HAP-1 (cell line): Measurements from ENCODE around the gene PTOV1.

Experiments used
- DNase-seq, 2 experiments: peaks; one replicate each; pipeline ENCODE4 v3.0.0-alpha.2; 2016 to 2020; ENCODE audit warnings: low spot score in 2 of 2
- H3K27me3 ChIP-seq: fragments of 250-450 bp; sonication (Bioruptor Pico); 2 replicates; pipeline ENCODE4 v1.5.1; 2020; ENCODE audit warnings: low read depth, mild to moderate bottlenecking, moderate library complexity
- H3K36me3 ChIP-seq: fragments of 250-450 bp; sonication (Bioruptor Pico); replicated peaks from 2 replicates; pipeline ENCODE4 v1.5.1; 2020; ENCODE audit warnings: mild to moderate bottlenecking
- H3K4me1 ChIP-seq: fragments of 250-450 bp; sonication (Bioruptor Pico); 2 replicates; pipeline ENCODE4 v1.5.1; 2020; ENCODE audit warnings: mild to moderate bottlenecking
- H3K4me3 ChIP-seq: fragments of 250-450 bp; sonication (Bioruptor Pico); 2 replicates; pipeline ENCODE4 v1.5.1; 2020; ENCODE audit warnings: mild to moderate bottlenecking, moderate library complexity
- H3K9me3 ChIP-seq: fragments of 250-450 bp; sonication (Bioruptor Pico); 2 replicates; pipeline ENCODE4 v1.5.1; 2020; ENCODE audit warnings: mild to moderate bottlenecking, moderate library complexity
- in situ Hi-C: fragments of 300-500 bp; cut with MboI; formaldehyde crosslinking; loops from 3 replicates; pipeline ENCODE4 v1.14.3; 2020; ENCODE audit warnings: low sequenced_read_pairs, inconsistent platforms, mixed read lengths

Gene PTOV1

DNA sequence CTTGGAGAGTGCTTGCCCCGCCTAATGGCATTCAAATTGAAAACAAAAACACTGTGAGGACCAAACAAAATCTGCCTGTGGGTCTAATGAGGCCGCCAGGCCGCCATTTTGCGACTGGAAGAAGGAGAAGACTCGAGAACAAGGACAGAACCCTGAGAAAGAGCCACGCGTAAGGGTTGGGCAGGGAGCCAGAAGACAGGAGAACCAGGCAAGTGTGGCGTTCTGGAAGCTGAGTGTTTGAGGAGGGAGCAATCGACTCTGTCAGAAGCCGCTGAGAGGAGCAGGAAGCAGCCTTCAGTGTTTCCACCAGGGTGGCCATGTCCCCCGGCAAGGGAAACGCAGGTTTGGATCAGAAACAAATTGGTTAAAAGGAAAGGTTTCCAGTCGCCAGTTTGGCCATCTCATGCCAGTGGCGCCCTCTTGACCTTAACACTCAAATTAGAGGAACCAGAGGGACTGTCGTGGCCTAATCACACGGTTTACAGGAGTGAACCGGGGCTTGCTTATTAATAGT, 10.2 kb upstream of the PTOV1 start:
- Histone ChIP-seq H3K36me3 (peaks cover 36% of the 10 kb centered on the region), H3K9me3 (no peaks in the 10 kb centered on the region), H3K4me1 (no peaks in the 10 kb centered on the region), H3K27me3 (no peaks in the 10 kb centered on the region), H3K4me3 (no peak overlapping the region)
- in situ Hi-C loops: no loop called here
- no peak for DNase-seq

GRCh38 chr19:49843265-49843664, 7.7 kb upstream of the PTOV1 start:
- Histone ChIP-seq H3K27me3 (no peaks in the 10 kb centered on the region), H3K4me1 (no peaks in the 10 kb centered on the region; the same call in 1 of the 2 replicates), H3K4me3 (no peak overlapping the region), H3K36me3 (peaks cover 15% of the 10 kb centered on the region), H3K9me3 (no peaks in the 10 kb centered on the region)
- in situ Hi-C loops: no loop called here
- DNase-seq: no peak

GRCh38 chr19:49844138-49845095, 6.5 kb upstream of the PTOV1 start:
- H3K36me3 ChIP-seq: peaks cover 7% of the 10 kb centered on the region
- no peaks in the 10 kb centered on the region for H3K27me3 ChIP-seq
- no peak overlapping the region for H3K4me3 ChIP-seq
- H3K9me3 ChIP-seq: 0 out of 2 replicates have a peak, but pooled peaks cover 4% of the 10 kb centered on the region
- DNase-seq: no peak
- in situ Hi-C loops: no loop called here
- H3K4me1 ChIP-seq: no peaks in the 10 kb centered on the region; the same call in 1 of the 2 replicates

GRCh38 chr19:49845414-49845813, 5.5 kb upstream of the PTOV1 start:
- no peak overlapping the region for H3K4me3 ChIP-seq
- no peaks in the 10 kb centered on the region for H3K27me3 ChIP-seq
- no peaks in the 10 kb centered on the region; the same call in none of the 2 replicates for H3K36me3 ChIP-seq
- in situ Hi-C loops: no loop called here
- H3K4me1 ChIP-seq: no peaks in the 10 kb centered on the region; the same call in none of the 2 replicates
- H3K9me3 ChIP-seq: 0 out of 2 replicates have a peak, but pooled peaks cover 4% of the 10 kb centered on the region
- no peak for DNase-seq

DNA sequence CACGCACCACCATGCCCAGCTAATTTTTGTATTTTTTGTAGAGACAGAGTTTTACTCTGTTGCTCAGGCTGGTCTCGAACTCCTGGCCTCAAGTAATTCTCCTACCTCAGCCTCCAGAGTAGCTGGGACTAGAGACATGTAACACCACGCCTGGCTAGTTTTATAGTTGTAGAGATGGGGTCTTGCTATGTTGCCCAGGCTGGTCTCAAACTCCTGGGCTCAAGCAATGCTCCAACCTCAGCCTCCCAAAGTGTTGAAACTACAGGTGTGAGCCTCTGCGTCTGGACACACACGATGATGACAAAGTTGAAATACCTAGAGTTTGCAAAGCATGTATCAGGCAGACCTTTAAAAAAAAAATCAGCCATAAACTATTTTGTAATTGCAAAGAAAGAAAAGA, 4.6 kb upstream of the PTOV1 start:
- no peaks in the 10 kb centered on the region; the same call in none of the 2 replicates for H3K4me1 ChIP-seq
- H3K4me3 ChIP-seq: no peak overlapping the region
- no peaks in the 10 kb centered on the region for H3K27me3 ChIP-seq
- no peaks in the 10 kb centered on the region; the same call in 1 of the 2 replicates for H3K36me3 ChIP-seq
- in situ Hi-C loops: no loop called here
- H3K9me3 ChIP-seq: 0 out of 2 replicates have a peak, but pooled peaks cover 4% of the 10 kb centered on the region
- DNase-seq: no peak

- H3K27me3 ChIP-seq: no peaks in the 10 kb centered on the region
- H3K9me3 ChIP-seq: 0 out of 2 replicates have a peak, but pooled peaks cover 4% of the 10 kb centered on the region
- peaks cover 6% of the 10 kb centered on the region; the same call in 1 of the 2 replicates for H3K36me3 ChIP-seq
- H3K4me1 ChIP-seq: peaks cover 10% of the 10 kb centered on the region
- no peak overlapping the region for H3K4me3 ChIP-seq
- peak in 1 of 2 experiments; percentile 36 for DNase-seq
- in situ Hi-C loops: no loop called here
Observed at GRCh38 chr19:49847731-49848696, 2.9 kb upstream of the PTOV1 start.

GRCh38 chr19:49848938-49849337, 2.0 kb upstream of the PTOV1 start:
- DNase-seq: no peak

GRCh38 chr19:49849433-49850220, 1.3 kb upstream of the PTOV1 start:
- Histone ChIP-seq H3K4me1 (peaks cover 11% of the 10 kb centered on the region), H3K27me3 (no peaks in the 10 kb centered on the region), H3K9me3 (0 out of 2 replicates have a peak, but pooled peaks cover 4% of the 10 kb centered on the region), H3K36me3 (peaks cover 12% of the 10 kb centered on the region), H3K4me3 (peak overlapping the region; percentile 71)
- in situ Hi-C loops: loop anchor here (25.0 kb wide), 1 partner anchor 362 kb away; the partner anchor contains the start of genes RPL13A and RPS11
- DNase-seq: no peak

More at GRCh38 chr19:49848938-49849337, 2.0 kb upstream of the PTOV1 start:
- H3K4me1 ChIP-seq: peaks cover 11% of the 10 kb centered on the region
- H3K9me3 ChIP-seq: 0 out of 2 replicates have a peak, but pooled peaks cover 4% of the 10 kb centered on the region
- H3K27me3 ChIP-seq: no peaks in the 10 kb centered on the region
- no peak overlapping the region for H3K4me3 ChIP-seq
- H3K36me3 ChIP-seq: peaks cover 6% of the 10 kb centered on the region; the same call in 1 of the 2 replicates
- in situ Hi-C loops: no loop called here

DNA sequence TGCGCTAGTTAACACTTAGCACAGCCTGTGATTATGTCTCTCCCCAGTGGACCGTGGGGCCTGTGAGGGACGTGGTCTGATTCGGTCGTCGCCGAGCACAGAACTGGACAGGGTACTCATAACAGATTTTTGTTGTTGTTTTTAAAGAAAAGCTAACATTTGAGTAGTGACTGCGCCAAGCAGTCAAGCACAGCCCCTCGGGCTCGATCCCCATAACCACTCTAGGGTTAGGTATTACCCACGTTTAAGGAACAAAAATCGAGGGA, 805 bp upstream of the PTOV1 start:
- in situ Hi-C loops: loop anchor here (25.0 kb wide), 1 partner anchor 363 kb away; the partner anchor contains the start of genes RPL13A and RPS11
- peaks cover 11% of the 10 kb centered on the region for H3K4me1 ChIP-seq

DNA sequence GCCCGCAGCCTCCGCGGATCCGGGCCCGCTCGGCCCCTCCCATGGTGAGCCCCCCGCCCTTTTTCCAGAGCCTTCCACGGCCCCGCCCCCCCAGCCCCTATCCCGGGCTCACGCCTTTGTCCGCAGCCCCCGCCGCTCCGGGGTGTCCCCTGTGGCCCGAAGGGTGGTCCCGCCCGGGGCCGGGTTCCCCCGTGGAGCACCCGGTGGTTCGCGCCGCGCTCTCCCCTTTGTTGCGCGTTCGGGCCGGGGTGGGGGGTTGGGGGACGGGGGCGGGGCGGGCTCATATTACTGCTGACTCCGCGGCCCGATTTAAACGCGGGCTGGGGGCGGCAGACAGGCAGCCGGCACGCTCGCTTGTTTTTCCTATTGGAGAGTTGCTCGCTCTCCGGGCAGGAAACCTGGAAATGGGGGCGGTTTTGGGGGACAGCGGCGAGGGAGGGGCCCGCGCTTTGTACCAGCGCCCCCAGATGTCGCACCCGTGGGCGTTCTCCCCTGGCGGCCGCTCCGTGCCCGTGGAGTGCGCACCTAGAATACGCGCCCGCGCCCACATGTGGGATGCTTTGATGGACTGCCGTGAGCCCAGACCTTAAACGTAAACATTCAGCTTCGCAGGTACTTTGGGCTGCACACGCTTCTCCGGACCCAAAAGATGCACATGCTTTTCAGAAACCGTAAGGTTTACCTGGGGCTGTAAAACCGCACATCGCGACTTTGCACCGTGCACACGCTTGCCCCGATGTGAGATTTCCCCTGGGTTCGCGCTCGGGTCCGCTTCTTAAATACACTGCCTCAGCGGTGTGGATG, 699 bp downstream of the PTOV1 start:
- H3K4me3 ChIP-seq: peak overlapping the region; percentile 71

More for the DNA sequence above, 805 bp upstream of the PTOV1 start:
- peaks cover 18% of the 10 kb centered on the region for H3K36me3 ChIP-seq
- peak overlapping the region; percentile 71 for H3K4me3 ChIP-seq
- no peak for DNase-seq
- 0 out of 2 replicates have a peak, but pooled peaks cover 4% of the 10 kb centered on the region for H3K9me3 ChIP-seq
- no peaks in the 10 kb centered on the region for H3K27me3 ChIP-seq

DNA sequence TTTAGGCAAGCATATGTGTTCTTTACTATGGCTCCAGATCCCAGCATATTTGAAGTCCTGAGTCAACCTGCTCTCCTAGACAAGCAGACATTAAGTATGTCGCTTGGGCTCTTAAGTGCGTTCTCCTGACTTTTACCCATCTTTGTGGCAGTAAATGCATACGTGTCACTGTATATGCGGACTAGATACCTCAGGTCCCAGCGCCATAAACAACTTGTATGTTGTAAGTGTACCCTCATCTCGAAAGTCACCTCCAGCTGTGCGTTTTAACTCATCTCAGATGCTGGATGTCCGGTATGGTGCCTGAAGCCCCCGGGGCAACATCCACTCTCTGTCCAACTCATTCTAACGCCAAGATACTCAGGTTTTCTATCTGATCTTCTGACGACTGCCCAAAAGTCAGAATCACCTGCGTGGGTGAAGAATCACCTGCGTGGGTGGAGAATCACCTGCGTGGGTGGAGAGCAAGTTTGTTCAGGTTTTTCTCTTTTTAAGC, 1.7 kb downstream of the PTOV1 start:
- in situ Hi-C loops: loop anchor here (25.0 kb wide), 1 partner anchor 365 kb away; the partner anchor contains the start of genes RPL13A and RPS11
- Histone ChIP-seq H3K4me1 (peaks cover 11% of the 10 kb centered on the region), H3K9me3 (0 out of 2 replicates have a peak, but pooled peaks cover 4% of the 10 kb centered on the region), H3K27me3 (no peaks in the 10 kb centered on the region), H3K4me3 (peak overlapping the region; percentile 71), H3K36me3 (peaks cover 41% of the 10 kb centered on the region)
- no peak for DNase-seq

More for the DNA sequence above, 699 bp downstream of the PTOV1 start:
- DNase-seq: peak; percentile 29 to 72
- Histone ChIP-seq H3K36me3 (peaks cover 31% of the 10 kb centered on the region), H3K4me1 (peaks cover 11% of the 10 kb centered on the region), H3K9me3 (0 out of 2 replicates have a peak, but pooled peaks cover 4% of the 10 kb centered on the region), H3K27me3 (no peaks in the 10 kb centered on the region)
- in situ Hi-C loops: loop anchor here (25.0 kb wide), 1 partner anchor 364 kb away; the partner anchor contains the start of genes RPL13A and RPS11
